ENCODE results near the gene M1AP. TPM values are rescaled to one million over a fixed set of nuclear protein-coding genes. Genes with fewer than 3 reads are reported as not detected.

Gene M1AP
- total RNA-seq, 4 donors from 2014 or later, result 0.56 to 1.8 (median 0.91) TPM

- DNase-seq (ENCODE audit: low spot score) (no peak), ATAC-seq (ENCODE audit: low FRiP score) (no peak)
- no peak for TF ChIP-seq CTCF (IDR thresholded peaks at IDR 0.05)
These were observed 131.5 kb downstream of the M1AP start for GRCh38 chr2:74516650-74517049.

DNA sequence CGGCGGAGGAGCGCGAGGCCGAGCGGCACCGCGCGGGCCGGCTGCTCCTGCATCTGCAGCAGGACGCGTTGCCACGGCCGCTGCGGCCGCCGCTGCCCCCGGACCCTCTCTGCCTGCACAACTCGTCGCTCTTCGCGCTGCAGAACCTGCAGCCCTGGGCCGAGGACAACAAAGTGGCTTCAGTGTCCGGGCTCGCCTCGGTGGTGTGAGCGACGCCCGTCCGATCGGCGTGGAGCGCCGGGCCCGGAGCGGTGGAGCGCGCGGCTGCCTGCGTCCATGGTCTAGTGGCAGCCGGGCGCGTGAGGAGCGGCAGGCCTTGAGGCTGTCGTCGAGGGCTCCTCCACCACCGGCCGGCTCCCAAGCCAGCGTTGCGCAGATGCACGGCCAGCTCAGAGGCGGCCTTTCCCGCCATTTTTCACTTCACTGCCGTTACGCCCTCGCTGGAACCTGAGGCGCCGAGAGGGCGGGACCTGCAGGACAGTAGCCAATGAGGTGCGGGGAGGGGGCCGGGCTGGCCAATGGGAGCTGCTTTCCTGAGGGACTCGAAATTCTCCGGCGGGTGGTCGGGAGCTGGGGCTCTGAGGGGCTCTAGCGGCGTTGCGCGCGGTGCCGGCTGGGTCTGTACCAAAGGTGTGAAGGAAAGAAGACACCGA is 132.0 kb downstream of the M1AP start:
- no peak for TF ChIP-seq CTCF (IDR thresholded peaks at IDR 0.05)
- ATAC-seq (ENCODE audit: low FRiP score), result no peak

DNA sequence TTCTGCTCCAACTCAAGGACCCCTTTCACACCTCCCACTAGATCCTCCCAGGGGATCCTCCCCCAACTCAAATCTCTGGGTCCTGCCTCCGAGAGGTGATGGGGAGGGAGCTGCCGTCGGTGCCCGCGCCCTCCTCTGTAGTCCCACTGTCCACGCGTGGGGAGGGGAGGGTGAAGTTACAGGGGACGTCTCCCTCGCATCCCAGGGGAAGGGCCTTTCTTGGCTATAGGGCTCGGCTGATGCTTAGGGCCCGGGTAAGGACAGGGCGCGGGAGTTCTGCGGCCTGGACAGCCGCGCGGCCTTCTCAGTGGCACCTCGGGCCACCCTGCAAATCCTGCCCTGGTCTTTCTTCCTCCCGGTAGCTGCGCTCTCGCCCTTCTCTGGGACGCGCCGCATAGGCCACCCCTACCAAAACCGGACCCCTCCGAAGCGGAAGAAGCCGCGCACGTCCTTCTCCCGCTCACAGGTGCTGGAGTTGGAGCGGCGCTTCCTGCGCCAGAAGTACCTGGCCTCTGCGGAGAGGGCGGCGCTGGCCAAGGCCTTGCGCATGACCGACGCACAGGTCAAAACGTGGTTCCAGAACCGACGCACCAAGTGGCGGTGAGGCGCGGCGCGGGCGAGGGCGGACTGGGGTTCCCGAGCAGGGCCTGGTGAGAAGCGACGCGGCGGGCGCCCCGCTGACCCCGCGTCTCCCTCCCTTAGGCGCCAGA is 132.7 kb downstream of the M1AP start:
- no peak for DNase-seq (ENCODE audit: low spot score)
- no peak for ATAC-seq (ENCODE audit: low FRiP score)
- TF ChIP-seq CTCF (IDR thresholded peaks at IDR 0.05), result no peak

More for the DNA sequence above, 132.0 kb downstream of the M1AP start:
- DNase-seq (ENCODE audit: low spot score), result no peak

GRCh38 chr2:74514368-74515270 is 133.5 kb downstream of the M1AP start, which contains the start of gene TLX2:
TLX2 (plus strand) TSS chr2:74514450; CDS start chr2:74514807, 357 bp downstream.
- no peak for TF ChIP-seq CTCF (IDR thresholded peaks at IDR 0.05)
- DNase-seq (ENCODE audit: low spot score) (no peak), ATAC-seq (ENCODE audit: low FRiP score) (no peak)

- TF ChIP-seq CTCF (IDR thresholded peaks at IDR 0.05), result no peak
- DNase-seq (ENCODE audit: low spot score) (no peak), ATAC-seq (ENCODE audit: low FRiP score) (no peak)
These were observed 134.3 kb downstream of the M1AP start for GRCh38 chr2:74513605-74514367.
